Esophagus (tissue), 2 donors: ENCODE data around the gene GPR132. TPM values are rescaled to one million over a fixed set of nuclear protein-coding genes. Genes with fewer than 3 reads are reported as not detected.
"Not testable (repeated sequence)": the region's sequence is repeated elsewhere in the genome, so short reads cannot be mapped to it uniquely, and the experiment has no call there.

Experiments used
- H3K27ac ChIP-seq, 2 donors: one replicate each; pipeline ENCODE4 v1.5.1; 2013; ENCODE audit warnings: low read depth in 2 of 2, mild to moderate bottlenecking in 2 of 2, inconsistent platforms in 1 of 2, low read length in 1 of 2, moderate library complexity in 1 of 2
- H3K27me3 ChIP-seq, 2 donors: one replicate each; pipeline ENCODE4 v1.6.1; 2013; ENCODE audit warnings: low read length in 2 of 2, control low read depth in 1 of 2, mild to moderate bottlenecking in 1 of 2; ENCODE audit not compliant: insufficient read depth in 2 of 2, control insufficient read depth in 1 of 2
- H3K36me3 ChIP-seq, 2 donors: one replicate each; pipeline ENCODE4 v1.6.1; 2013; ENCODE audit warnings: low read length in 1 of 2; ENCODE audit not compliant: control insufficient read depth in 2 of 2, insufficient read depth in 2 of 2
- H3K4me1 ChIP-seq, 2 donors: one replicate each; pipeline ENCODE4 v1.6.1; 2013; ENCODE audit warnings: low read length in 1 of 2; ENCODE audit not compliant: control insufficient read depth in 2 of 2, insufficient read depth in 2 of 2
- H3K4me3 ChIP-seq, 2 donors: one replicate each; pipeline ENCODE4 v1.5.1; 2013; ENCODE audit warnings: low read length in 2 of 2, mild to moderate bottlenecking in 2 of 2, low read depth in 1 of 2, moderate library complexity in 1 of 2
- H3K9me3 ChIP-seq, 2 donors: one replicate each; pipeline ENCODE4 v1.6.1; 2013; ENCODE audit warnings: mild to moderate bottlenecking in 2 of 2, low read depth in 1 of 2, low read length in 1 of 2, moderate library complexity in 1 of 2; ENCODE audit not compliant: control insufficient read depth in 2 of 2, insufficient read depth in 1 of 2
- WGBS, 2 donors: extraction: QIAGEN DNeasy Blood & Tissue Kit; methylation state at CpG; one replicate each; pipeline ENCODE4 v1.1.7; 2013; 5-methylcytosine and 5-hydroxymethylcytosine counted together
- polyA plus RNA-seq, 2 donors: library from polyadenylated mRNA; stranded (reverse); fragments of 200-250 nt; gene quantifications; one replicate each; pipeline ENCODE4 v1.2.3, GENCODE V29; 2013
- donor health status: healthy with polysubstance abuse.
- donor health status: Bipolar disorder and iron deficiency.

GPR132 gene
- polyA plus RNA-seq, 2 donors, result 0.42 to 0.47 TPM

DNA sequence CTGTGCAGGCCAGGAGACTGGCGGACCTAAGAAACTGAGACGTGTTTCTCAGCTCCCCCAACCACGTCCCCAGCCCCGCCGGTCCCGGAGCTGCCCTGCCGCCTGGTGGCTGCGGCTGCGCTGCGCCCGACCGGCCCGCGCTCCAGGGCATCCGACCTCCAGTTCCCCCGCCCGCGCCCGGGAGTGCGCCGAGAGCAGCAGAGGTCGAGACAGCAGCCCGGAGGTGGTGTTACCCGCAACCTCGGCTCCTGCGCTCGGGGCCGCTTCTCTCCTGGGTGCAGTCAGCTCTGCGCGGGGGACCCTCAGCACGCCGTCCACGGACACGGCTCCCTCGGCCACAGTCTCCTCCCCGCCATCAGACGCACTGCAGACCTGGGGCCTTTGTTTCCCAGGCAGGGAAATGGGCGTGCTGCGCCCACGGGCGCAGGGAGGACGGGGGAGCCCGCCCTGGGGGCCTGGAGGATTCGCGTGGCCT is 21.6 kb upstream of the GPR132 start:
- Histone ChIP-seq H3K9me3 (no peaks in the 10 kb centered on the region), H3K4me1 (peaks cover 6 to 29% of the 10 kb centered on the region in 2 donors), H3K27me3 (no peaks in the 10 kb centered on the region), H3K4me3 (peak overlapping the region; percentile 2 to 45), H3K27ac (peak overlapping the region in 1 of 2 donors; percentile 73), H3K36me3 (no peaks in the 10 kb centered on the region)
- WGBS, 2 donors, result 1% methylated on average over 44 to 45 of the region's 45 CpGs

DNA sequence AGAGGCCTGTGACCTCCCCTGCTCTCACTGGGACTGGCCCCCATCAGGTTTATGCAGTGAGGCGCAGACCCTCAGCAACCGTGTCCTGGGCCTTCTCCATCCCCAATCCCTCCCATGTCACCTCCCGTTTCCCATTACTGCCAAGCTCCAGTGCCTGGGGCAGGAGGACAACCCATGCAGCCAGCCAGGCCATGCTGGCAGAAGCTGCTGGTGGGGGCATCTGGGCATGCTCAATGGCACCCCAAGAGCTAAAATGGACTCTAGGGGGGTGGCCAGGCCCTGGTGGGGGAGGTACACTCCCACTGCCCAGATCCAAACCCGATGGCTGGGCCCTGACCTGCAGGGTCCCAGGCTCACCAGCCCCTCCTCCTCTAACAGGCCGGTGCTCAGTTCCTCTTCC is 20.5 kb upstream of the GPR132 start:
- Histone ChIP-seq H3K27me3 (no peaks in the 10 kb centered on the region), H3K4me3 (no peak overlapping the region), H3K27ac (no peak overlapping the region), H3K36me3 (no peaks in the 10 kb centered on the region), H3K9me3 (no peaks in the 10 kb centered on the region), H3K4me1 (peaks cover 0 to 18% of the 10 kb centered on the region in 2 donors)
- 63 to 65% methylated on average over 4 to 5 of the region's 5 CpGs for WGBS, 2 donors

DNA sequence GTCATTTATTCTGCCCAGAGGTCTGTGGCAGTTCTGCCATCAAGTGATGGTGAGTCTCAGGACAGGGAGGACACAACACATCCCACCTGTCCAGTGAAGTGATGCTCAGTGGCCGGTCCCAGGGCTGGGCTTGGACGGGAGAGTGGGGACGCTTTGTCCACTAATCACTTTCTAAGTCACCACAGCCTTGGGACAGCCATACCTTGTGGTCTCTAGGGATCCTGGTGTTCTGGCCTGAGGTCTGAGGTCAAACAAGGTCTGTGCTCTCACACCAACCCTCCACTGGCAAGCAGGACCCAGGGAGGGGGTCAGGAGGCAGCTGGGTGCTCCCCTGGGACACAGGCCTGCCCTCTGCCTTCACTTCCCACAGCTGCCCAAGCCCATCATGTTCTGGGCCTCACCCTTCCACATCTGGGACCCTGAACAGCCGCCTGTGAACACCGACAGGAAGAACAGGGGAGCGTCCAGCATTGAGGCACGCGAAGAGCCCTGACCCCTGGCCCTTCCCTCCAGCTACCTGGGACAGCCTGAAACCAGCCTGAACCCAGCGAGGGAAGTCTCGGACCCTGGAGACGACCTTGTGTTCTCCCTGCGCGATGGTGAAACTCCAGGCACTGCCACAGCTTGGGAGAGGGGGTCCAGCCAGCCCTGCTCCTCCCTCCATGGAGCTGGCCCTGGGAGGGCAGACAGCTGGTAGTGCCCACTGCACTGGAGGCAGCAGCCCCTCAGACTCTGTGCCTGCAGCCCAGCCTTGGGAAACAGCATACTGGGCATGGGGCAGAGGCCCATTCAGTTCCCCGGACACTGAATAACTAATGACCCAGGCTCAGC is 19.7 kb upstream of the GPR132 start:
- H3K27me3 ChIP-seq, result no peaks in the 10 kb centered on the region
- H3K27ac ChIP-seq, result no peak overlapping the region
- WGBS, 2 donors, result 83 to 88% methylated on average over 14 of the region's 14 CpGs
- H3K36me3 ChIP-seq, result no peaks in the 10 kb centered on the region
- no peaks in the 10 kb centered on the region for H3K9me3 ChIP-seq
- H3K4me3 ChIP-seq, result no peak overlapping the region
- H3K4me1 ChIP-seq, result peaks cover 0 to 11% of the 10 kb centered on the region in 2 donors

GRCh38 chr14:105083926-105084685 is 18.9 kb upstream of the GPR132 start:
- Histone ChIP-seq H3K4me3 (no peak overlapping the region), H3K27ac (no peak overlapping the region), H3K27me3 (no peaks in the 10 kb centered on the region), H3K36me3 (no peaks in the 10 kb centered on the region), H3K4me1 (peaks cover 0 to 11% of the 10 kb centered on the region in 2 donors), H3K9me3 (peaks cover 0 to 3% of the 10 kb centered on the region in 2 donors)
- 57 to 69% methylated on average over 4 of the region's 4 CpGs for WGBS, 2 donors

- WGBS, 2 donors, result 89 to 93% methylated on average over 1 of the region's 1 CpG
- Histone ChIP-seq H3K4me3 (no peak overlapping the region), H3K27me3 (no peaks in the 10 kb centered on the region), H3K4me1 (peaks cover 0 to 2% of the 10 kb centered on the region in 2 donors), H3K36me3 (no peaks in the 10 kb centered on the region), H3K27ac (no peak overlapping the region), H3K9me3 (peaks cover 0 to 3% of the 10 kb centered on the region in 2 donors)
Measured at GRCh38 chr14:105082703-105083102, 17.5 kb upstream of the GPR132 start.

- WGBS, 2 donors, result 68 to 74% methylated on average over 8 of the region's 8 CpGs
- H3K36me3 ChIP-seq, H3K9me3 ChIP-seq, H3K4me3 ChIP-seq, H3K4me1 ChIP-seq, H3K27me3 ChIP-seq, H3K27ac ChIP-seq: not testable (repeated sequence)
Measured at GRCh38 chr14:105081473-105081872, 16.2 kb upstream of the GPR132 start.

DNA sequence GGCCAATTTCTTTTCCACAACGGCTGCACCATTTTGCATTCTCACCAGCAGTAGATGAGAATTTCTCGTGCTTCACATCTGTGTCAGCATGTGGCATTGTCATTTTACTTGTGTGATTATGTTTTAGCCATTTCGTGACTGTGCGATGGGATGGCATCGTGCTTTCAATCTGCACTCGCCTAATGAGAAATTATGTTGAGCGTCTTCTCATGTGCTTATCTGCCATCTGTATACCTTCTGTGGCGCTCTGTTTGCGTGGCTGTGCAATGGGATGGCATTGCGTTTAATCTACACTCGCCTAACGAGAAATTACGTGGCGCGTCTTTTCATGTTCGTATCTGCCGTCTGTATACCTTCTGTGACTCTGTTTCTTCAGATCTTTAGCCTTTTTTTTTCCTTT is 14.9 kb upstream of the GPR132 start:
- 82 to 84% methylated on average over 17 of the region's 17 CpGs for whole genome bisulfite sequencing, 2 donors
- H3K27ac ChIP-seq, result no peak overlapping the region

DNA sequence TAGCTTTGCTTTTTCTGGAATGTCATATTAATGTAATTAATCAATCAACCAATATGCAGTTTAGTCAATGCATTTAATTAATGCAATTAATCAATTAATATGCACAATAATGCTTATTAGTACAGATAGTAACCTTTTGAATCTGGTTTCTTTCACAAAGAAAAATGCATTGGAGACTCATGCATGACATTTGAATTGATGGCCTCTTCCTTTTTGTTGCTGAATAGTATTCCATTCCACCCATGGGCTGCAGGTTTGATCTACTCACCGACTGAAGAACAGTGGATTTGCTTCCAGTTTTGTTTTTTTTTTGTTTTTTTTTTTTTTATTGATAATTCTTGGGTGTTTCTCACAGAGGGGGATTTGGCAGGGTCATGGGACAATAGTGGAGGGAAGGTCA is 13.1 kb upstream of the GPR132 start:
- H3K27me3 ChIP-seq, result no peaks in the 10 kb centered on the region
- H3K9me3 ChIP-seq, result peaks cover 0 to 3% of the 10 kb centered on the region in 2 donors
- H3K36me3 ChIP-seq, result no peaks in the 10 kb centered on the region
- H3K27ac ChIP-seq, result no peak overlapping the region
- H3K4me1 ChIP-seq, result peaks cover 0 to 12% of the 10 kb centered on the region in 2 donors
- no peak overlapping the region for H3K4me3 ChIP-seq
- WGBS, 2 donors, result 78 to 82% methylated on average over 1 of the region's 1 CpG

More for the DNA sequence above, 14.9 kb upstream of the GPR132 start:
- Histone ChIP-seq H3K9me3 (peaks cover 0 to 3% of the 10 kb centered on the region in 2 donors), H3K36me3 (no peaks in the 10 kb centered on the region), H3K4me3 (no peak overlapping the region), H3K4me1 (peaks cover 0 to 12% of the 10 kb centered on the region in 2 donors), H3K27me3 (no peaks in the 10 kb centered on the region)

- Histone ChIP-seq H3K27ac (no peak overlapping the region), H3K4me1 (peaks cover 0 to 12% of the 10 kb centered on the region in 2 donors)
Measured at GRCh38 chr14:105077649-105077995, 12.4 kb upstream of the GPR132 start.

More at GRCh38 chr14:105077649-105077995, 12.4 kb upstream of the GPR132 start:
- Histone ChIP-seq H3K9me3 (peaks cover 0 to 3% of the 10 kb centered on the region in 2 donors), H3K27me3 (no peaks in the 10 kb centered on the region), H3K4me3 (no peak overlapping the region), H3K36me3 (no peaks in the 10 kb centered on the region)
- WGBS, 2 donors, result 46 to 60% methylated on average over 8 of the region's 8 CpGs
